ENCODE measurements around the gene PLEKHG1.

PLEKHG1 gene

DNA sequence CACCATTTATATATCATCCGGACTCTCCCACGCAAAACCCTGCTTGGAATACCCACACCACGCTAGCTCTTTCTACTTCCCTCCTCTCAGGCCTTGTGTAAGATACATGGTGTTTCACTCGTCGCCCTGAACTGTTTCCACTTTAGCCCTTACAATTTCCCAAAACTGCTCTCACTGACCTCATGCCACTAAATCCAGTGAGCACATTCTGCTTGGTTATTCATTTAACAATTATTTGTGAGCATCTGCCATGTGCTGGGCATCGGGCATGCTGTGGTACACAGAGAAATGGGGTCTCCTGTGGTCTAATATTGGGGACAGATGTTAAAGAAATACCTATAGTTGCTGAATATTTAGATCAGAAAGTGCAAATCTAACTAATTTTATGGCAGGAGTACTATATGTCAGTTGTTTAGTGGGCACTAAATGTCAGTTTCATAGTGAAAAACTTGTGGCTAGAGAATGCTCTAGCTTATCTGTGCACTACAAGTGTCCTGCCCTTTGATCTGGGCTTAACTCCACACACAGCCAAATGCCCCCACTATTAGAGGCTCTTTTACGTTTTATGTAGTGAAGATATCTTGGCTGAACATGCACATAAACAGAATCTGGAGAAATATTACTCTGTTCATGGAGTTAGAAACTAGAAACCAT lies 41.0 kb downstream of the PLEKHG1 start:
- DNase-seq (ENCODE audit: low read depth) = no peak

DNA sequence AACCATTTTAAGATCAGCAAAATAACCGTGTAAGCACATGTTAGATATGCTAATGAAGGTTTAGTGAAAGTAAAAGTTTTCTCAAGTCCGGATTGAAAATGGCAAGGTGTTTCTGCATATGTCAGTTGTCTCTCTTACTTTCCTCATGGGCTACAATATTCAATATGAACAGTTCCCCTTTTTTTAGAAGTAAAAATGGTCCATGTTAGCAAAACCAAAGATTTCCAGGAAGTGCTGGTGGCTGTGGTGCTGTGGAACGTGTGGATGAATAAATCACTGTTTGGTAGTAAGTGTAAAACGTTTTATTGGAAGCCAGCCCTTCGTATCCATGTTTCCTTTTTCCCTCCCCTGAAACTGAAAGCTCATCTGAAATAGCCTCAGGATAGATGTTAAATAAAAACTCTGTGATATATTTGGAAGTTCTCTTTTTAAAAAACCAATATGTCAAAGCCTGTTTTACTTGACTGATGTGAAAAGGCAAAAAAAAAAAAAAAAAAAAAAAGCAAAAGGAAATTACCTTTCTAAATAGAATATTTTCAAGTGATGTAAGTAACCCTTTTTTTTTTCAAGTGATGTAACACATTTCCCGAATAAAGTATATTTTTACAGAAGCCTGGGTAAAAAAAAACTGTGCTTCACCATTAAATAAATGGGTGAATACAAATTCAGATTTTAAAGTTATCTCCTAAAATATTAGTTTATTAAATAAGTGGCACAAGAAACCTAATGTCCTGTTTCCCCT lies 41.9 kb downstream of the PLEKHG1 start:
- no peak for DNase-seq (ENCODE audit: low read depth)

DNA sequence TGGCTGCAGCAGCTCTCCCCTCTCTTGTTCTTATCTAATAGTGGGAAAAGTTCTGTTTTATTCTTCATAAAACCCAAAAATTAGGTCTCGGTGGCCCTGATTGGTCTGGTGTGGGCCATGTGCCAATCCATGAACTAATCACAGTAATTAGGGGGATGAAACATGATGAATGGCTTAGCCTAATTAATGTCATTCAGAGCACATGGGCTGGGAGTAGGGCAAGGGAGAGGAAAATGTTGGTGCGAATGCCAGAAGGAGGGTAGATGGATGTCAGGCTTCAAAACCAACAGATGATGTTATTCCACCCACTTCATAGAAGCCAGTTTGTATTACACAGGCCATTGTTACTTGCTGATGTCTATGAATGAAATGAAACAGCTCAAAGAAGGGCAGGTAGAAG lies 46.5 kb downstream of the PLEKHG1 start:
- DNase-seq (ENCODE audit: low read depth) = no peak

DNA sequence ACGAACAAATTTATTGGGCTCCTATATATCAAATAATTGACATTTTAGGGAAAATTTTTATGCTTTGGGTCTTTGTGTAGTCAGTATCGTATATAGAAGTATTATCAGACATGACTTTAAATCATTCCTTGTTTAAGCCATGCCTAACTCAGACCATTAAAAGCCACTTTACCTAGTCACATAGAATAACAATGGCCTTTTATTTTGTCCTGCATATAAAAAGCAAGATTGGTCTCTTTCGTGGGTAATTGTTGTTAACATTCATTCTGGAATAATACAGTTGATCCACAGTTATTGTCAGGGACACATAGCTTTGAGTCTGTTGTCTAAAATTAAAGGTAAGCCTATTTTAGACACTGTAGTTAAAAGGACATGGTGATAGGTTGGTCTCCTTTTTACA lies 47.4 kb downstream of the PLEKHG1 start:
- no peak for DNase-seq (ENCODE audit: low read depth)
